Duodenal mucosa (tissue), 2 donors: ENCODE results near the gene PLBD1.

Experiments
- H3K27ac ChIP-seq: one replicate; pipeline ENCODE4 v1.7.0; 2013; ENCODE audit warnings: low read depth, low read length
- H3K27me3 ChIP-seq, 2 donors: one replicate each; pipeline ENCODE4 v1.7.0; 2013; ENCODE audit warnings: low read length in 2 of 2, control low read depth in 1 of 2; ENCODE audit not compliant: insufficient read depth in 2 of 2, control insufficient read depth in 1 of 2
- H3K36me3 ChIP-seq, 2 donors: one replicate each; pipeline ENCODE4 v1.7.0; 2013; ENCODE audit warnings: low read length in 2 of 2, control low read depth in 1 of 2; ENCODE audit not compliant: insufficient read depth in 2 of 2, control insufficient read depth in 1 of 2
- H3K4me1 ChIP-seq, 2 donors: one replicate each; pipeline ENCODE4 v1.7.0; 2013; ENCODE audit warnings: low read length in 2 of 2, control low read depth in 1 of 2; ENCODE audit not compliant: insufficient read depth in 2 of 2, control insufficient read depth in 1 of 2
- H3K4me3 ChIP-seq, 2 donors: one replicate each; pipeline ENCODE4 v1.7.0; 2013; ENCODE audit warnings: low read length in 2 of 2, low read depth in 1 of 2
- H3K9ac ChIP-seq, 2 donors: one replicate each; pipeline ENCODE4 v1.7.0; 2013; ENCODE audit warnings: low read length in 2 of 2, low read depth in 1 of 2
- H3K9me3 ChIP-seq, 2 donors: one replicate each; pipeline ENCODE4 v1.7.0; 2013; ENCODE audit warnings: low read length in 2 of 2, control low read depth in 1 of 2; ENCODE audit not compliant: control insufficient read depth in 1 of 2

The PLBD1 gene

GRCh38 chr12:14597480-14597879, 29.8 kb upstream of the PLBD1 start:
- H3K9me3 ChIP-seq, result peaks cover 5 to 7% of the 10 kb centered on the region in 2 donors
- no peaks in the 10 kb centered on the region for H3K27me3 ChIP-seq
- H3K36me3 ChIP-seq, result peaks cover 0 to 5% of the 10 kb centered on the region in 2 donors
- no peaks in the 10 kb centered on the region for H3K4me1 ChIP-seq
- H3K9ac ChIP-seq, result no peak overlapping the region
- H3K4me3 ChIP-seq, result no peak overlapping the region
- H3K27ac ChIP-seq, result no peak overlapping the region

- H3K36me3 ChIP-seq, result peaks cover 0 to 5% of the 10 kb centered on the region in 2 donors
- no peaks in the 10 kb centered on the region for H3K9me3 ChIP-seq
- no peaks in the 10 kb centered on the region for H3K27me3 ChIP-seq
- no peak overlapping the region for H3K4me3 ChIP-seq
- no peaks in the 10 kb centered on the region for H3K4me1 ChIP-seq
- no peak overlapping the region for H3K9ac ChIP-seq
- no peak overlapping the region for H3K27ac ChIP-seq
Measured at GRCh38 chr12:14591719-14592118, 24.0 kb upstream of the PLBD1 start.

GRCh38 chr12:14589169-14590004, 21.7 kb upstream of the PLBD1 start:
- Histone ChIP-seq H3K4me3 (no peak overlapping the region), H3K9ac (no peak overlapping the region), H3K27me3 (no peaks in the 10 kb centered on the region), H3K9me3 (no peaks in the 10 kb centered on the region), H3K27ac (no peak overlapping the region), H3K36me3 (peaks cover 0 to 5% of the 10 kb centered on the region in 2 donors), H3K4me1 (no peaks in the 10 kb centered on the region)

GRCh38 chr12:14588571-14588970, 20.9 kb upstream of the PLBD1 start:
- no peak overlapping the region for H3K9ac ChIP-seq
- no peaks in the 10 kb centered on the region for H3K9me3 ChIP-seq
- H3K27me3 ChIP-seq, result no peaks in the 10 kb centered on the region
- no peaks in the 10 kb centered on the region for H3K4me1 ChIP-seq
- H3K36me3 ChIP-seq, result peaks cover 0 to 5% of the 10 kb centered on the region in 2 donors
- no peak overlapping the region for H3K27ac ChIP-seq
- H3K4me3 ChIP-seq, result no peak overlapping the region

GRCh38 chr12:14578646-14579045, 11.0 kb upstream of the PLBD1 start:
- Histone ChIP-seq H3K9me3 (no peaks in the 10 kb centered on the region), H3K27ac (no peak overlapping the region), H3K9ac (no peak overlapping the region), H3K36me3 (no peaks in the 10 kb centered on the region), H3K4me3 (no peak overlapping the region), H3K27me3 (no peaks in the 10 kb centered on the region), H3K4me1 (no peaks in the 10 kb centered on the region)

GRCh38 chr12:14577344-14577743, 9.7 kb upstream of the PLBD1 start:
- Histone ChIP-seq H3K36me3 (no peaks in the 10 kb centered on the region), H3K4me3 (no peak overlapping the region), H3K27ac (no peak overlapping the region), H3K9me3 (no peaks in the 10 kb centered on the region), H3K27me3 (no peaks in the 10 kb centered on the region), H3K9ac (no peak overlapping the region), H3K4me1 (no peaks in the 10 kb centered on the region)

- Histone ChIP-seq H3K4me1 (no peaks in the 10 kb centered on the region), H3K27ac (no peak overlapping the region), H3K9me3 (no peaks in the 10 kb centered on the region), H3K9ac (no peak overlapping the region), H3K36me3 (no peaks in the 10 kb centered on the region), H3K27me3 (no peaks in the 10 kb centered on the region), H3K4me3 (no peak overlapping the region)
Measured at GRCh38 chr12:14576896-14577295, 9.2 kb upstream of the PLBD1 start.

GRCh38 chr12:14575585-14575984, 7.9 kb upstream of the PLBD1 start:
- Histone ChIP-seq H3K36me3 (no peaks in the 10 kb centered on the region), H3K27me3 (no peaks in the 10 kb centered on the region), H3K4me3 (no peak overlapping the region), H3K4me1 (no peaks in the 10 kb centered on the region), H3K9ac (no peak overlapping the region), H3K27ac (no peak overlapping the region), H3K9me3 (no peaks in the 10 kb centered on the region)

GRCh38 chr12:14573118-14573517, 5.4 kb upstream of the PLBD1 start:
- Histone ChIP-seq H3K4me1 (peaks cover 0 to 2% of the 10 kb centered on the region in 2 donors), H3K9me3 (no peaks in the 10 kb centered on the region), H3K9ac (no peak overlapping the region), H3K36me3 (no peaks in the 10 kb centered on the region), H3K27ac (no peak overlapping the region), H3K4me3 (no peak overlapping the region), H3K27me3 (no peaks in the 10 kb centered on the region)

- H3K9me3 ChIP-seq, result no peaks in the 10 kb centered on the region
- H3K27ac ChIP-seq, result no peak overlapping the region
- no peak overlapping the region for H3K9ac ChIP-seq
- H3K4me1 ChIP-seq, result peaks cover 0 to 4% of the 10 kb centered on the region in 2 donors
- H3K4me3 ChIP-seq, result no peak overlapping the region
- no peaks in the 10 kb centered on the region for H3K36me3 ChIP-seq
- no peaks in the 10 kb centered on the region for H3K27me3 ChIP-seq
Measured at GRCh38 chr12:14572401-14572800, 4.7 kb upstream of the PLBD1 start.
